ENCODE measurements around the gene ST14. TPM values are rescaled to one million over a fixed set of nuclear protein-coding genes. Genes with fewer than 3 reads are reported as not detected.

Gene ST14
- total RNA-seq, 4 donors from 2014 or later, result 109 to 225 (median 141) TPM

DNA sequence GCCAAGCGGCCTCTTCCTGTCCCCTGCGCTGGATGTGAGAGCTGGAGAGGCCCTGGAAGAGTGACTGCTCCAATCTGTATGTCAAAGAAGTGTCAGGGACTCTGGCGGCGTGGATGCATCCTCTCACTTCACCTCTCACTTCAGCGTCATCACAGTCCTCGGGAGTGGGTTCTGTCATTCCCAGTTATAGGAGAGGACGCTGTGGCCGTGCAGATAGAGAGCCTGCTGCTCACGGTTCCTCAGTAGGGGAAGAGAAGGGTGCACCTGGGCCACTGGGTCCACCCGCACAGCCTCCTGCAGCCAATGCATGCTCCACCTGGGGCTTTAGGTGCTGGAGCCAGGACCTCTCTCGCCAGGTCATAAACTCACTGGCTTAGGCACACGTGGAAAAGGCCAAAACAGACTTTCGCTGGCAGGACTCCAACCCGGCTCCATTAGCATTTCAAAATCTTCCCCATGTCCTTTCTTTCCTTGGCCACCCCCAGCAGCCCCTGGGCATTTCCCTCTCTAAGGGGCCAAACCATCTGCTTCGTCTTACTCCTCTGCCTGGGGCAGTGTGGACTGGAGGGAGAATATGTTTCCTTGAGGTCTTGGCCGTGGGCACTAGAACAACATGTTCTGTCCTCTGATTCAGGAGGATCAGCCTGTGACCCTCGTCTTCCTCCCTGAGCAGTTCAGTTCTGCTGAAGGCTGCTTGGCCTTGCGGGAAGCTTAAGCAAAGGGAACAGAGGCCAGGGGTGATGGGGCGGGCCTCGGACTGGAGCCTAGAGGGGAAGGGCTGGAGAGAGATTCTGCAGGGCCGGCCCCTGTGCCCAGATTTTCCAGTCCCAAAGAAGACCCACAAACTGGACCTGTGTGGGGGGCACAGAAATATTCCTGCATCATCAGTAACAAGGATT lies 57.8 kb downstream of the ST14 start:
- H3K27me3 ChIP-seq, result no peaks in the 10 kb centered on the region
- H3K27ac ChIP-seq, result no peak overlapping the region
- H3K4me1 ChIP-seq, result peaks cover 0 to 16% (median 4%) of the 10 kb centered on the region in 3 donors
- H3K4me3 ChIP-seq, result no peak overlapping the region
- WGBS, 2 donors, result 66 to 79% methylated on average over 5 to 10 of the region's 21 CpGs
- DNase-seq, result no peak
- H3K36me3 ChIP-seq, result peaks cover 0 to 14% (median 0%) of the 10 kb centered on the region in 3 donors
- intact Hi-C loops (cut with DNase I), result loop anchor here (5.0 kb wide), 1 partner anchor 210 kb away; the partner anchor contains the start of gene ADAMTS8
- no peaks in the 10 kb centered on the region for H3K9me3 ChIP-seq
- TF ChIP-seq, protein P1, sequence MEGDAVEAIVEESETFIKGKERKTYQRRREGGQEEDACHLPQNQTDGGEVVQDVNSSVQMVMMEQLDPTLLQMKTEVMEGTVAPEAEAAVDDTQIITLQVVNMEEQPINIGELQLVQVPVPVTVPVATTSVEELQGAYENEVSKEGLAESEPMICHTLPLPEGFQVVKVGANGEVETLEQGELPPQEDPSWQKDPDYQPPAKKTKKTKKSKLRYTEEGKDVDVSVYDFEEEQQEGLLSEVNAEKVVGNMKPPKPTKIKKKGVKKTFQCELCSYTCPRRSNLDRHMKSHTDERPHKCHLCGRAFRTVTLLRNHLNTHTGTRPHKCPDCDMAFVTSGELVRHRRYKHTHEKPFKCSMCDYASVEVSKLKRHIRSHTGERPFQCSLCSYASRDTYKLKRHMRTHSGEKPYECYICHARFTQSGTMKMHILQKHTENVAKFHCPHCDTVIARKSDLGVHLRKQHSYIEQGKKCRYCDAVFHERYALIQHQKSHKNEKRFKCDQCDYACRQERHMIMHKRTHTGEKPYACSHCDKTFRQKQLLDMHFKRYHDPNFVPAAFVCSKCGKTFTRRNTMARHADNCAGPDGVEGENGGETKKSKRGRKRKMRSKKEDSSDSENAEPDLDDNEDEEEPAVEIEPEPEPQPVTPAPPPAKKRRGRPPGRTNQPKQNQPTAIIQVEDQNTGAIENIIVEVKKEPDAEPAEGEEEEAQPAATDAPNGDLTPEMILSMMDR (IDR thresholded peaks at IDR 0.05), result no peak
- TF ChIP-seq POLR2A (IDR thresholded peaks at IDR 0.05), result no peak

DNA sequence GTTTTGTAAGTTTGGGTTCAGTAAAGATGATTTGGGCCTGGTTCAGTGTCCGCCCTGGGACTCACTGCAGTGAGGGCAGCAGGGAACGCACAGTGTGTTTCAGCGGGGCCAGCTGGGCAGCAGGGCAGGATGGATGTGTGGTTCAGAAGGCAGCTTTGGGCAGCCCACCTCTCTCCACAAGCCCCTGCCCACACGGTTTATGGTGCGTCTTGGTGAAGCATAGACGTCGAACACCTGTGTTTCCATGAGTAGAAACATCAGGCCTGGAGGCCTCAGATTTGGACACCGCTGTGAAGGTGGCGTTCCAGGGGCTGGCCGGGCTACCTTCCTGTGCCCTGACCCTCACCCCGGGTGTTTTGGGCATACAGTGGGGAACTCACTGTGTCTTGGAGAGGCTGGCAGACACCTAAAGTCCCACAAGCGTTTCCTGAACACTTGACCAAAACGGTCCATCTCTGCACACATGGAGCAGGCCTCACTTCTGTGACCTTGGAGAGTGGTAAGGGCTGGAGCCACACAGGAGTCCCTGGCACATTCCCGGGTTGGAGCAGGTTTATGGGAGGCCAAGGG lies 59.0 kb downstream of the ST14 start:
- TF ChIP-seq POLR2A (IDR thresholded peaks at IDR 0.05), result no peak
- TF ChIP-seq, protein P1 (IDR thresholded peaks at IDR 0.05), result no peak
- 73 to 84% methylated on average over 3 to 8 of the region's 14 CpGs for WGBS, 2 donors
- peaks cover 0 to 9% (median 0%) of the 10 kb centered on the region in 3 donors for H3K36me3 ChIP-seq
- no peaks in the 10 kb centered on the region for H3K27me3 ChIP-seq
- intact Hi-C loops (cut with DNase I), result loop anchor here (5.0 kb wide), 1 partner anchor 209 kb away; the partner anchor contains the start of gene ADAMTS8
- no peak for DNase-seq
- no peak overlapping the region for H3K4me3 ChIP-seq
- H3K27ac ChIP-seq, result no peak overlapping the region
- H3K9me3 ChIP-seq, result no peaks in the 10 kb centered on the region
- peaks cover 0 to 8% (median 0%) of the 10 kb centered on the region in 3 donors for H3K4me1 ChIP-seq

DNA sequence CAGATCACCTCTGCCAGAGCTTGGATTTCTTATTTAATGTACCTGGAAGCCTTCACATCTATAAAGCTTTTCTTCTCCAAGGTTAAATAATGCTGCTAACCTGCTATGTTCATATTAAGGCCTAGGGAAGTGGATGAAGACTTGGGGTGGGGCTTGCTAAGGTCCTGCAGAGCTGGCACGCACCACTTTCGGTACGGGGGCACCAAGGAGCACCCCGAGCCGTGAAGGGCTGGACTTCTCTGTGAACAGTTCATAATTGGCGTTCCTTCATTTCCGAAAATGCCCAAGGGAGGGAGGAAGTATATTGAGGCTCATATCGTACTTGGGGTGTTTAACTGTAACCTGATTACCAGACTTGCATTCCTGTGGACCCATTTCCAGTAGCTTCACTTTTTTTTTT lies 59.6 kb downstream of the ST14 start:
- Histone ChIP-seq H3K4me3 (no peak overlapping the region), H3K4me1 (peaks cover 0 to 8% (median 0%) of the 10 kb centered on the region in 3 donors), H3K9me3 (no peaks in the 10 kb centered on the region), H3K27ac (no peak overlapping the region), H3K27me3 (no peaks in the 10 kb centered on the region), H3K36me3 (peaks cover 0 to 7% (median 0%) of the 10 kb centered on the region in 3 donors)
- no peak for TF ChIP-seq POLR2A (IDR thresholded peaks at IDR 0.05)
- intact Hi-C loops (cut with DNase I), result loop anchor here (5.0 kb wide), 1 partner anchor 208 kb away; the partner anchor contains the start of gene ADAMTS8
- DNase-seq, result no peak
- WGBS, 2 donors, result 88 to 94% methylated on average over 7 to 8 of the region's 8 CpGs

DNA sequence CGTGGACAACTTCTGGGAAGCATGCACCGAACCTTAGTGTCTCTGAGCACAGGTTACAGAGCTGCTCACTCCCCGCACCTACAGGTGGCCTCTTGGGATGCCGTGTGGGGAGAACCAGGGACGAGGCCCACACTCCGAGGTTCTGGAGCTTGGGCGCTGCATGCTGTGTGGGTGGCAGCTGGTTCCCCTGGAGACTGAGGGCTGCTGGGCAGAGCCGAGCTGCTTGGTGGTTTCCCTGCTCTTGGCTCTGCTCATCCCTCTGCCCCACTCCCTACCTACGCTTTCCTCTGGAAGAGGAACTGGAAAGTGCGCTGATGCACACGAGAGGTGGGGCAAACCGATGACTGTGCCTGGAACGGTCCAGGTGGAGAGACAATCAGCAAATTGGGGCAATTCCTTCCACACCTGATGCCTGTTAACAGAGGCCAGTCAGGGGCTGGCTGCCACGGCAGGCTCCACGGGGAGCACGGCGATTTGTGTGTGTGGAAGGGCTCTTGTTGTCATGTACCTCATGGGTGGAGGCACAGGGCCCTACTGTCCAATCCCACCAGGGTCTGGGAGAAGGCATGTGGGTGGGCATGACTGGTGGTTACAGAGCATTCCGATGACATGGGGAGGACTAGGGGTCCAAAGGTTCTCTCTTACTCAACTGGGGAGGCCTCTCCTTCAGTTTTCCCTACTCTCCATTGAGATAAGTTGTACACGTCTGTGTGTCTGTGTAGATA lies 60.9 kb downstream of the ST14 start:
- Histone ChIP-seq H3K36me3 (no peaks in the 10 kb centered on the region), H3K27me3 (no peaks in the 10 kb centered on the region), H3K9me3 (no peaks in the 10 kb centered on the region), H3K4me1 (peaks cover 0 to 8% (median 0%) of the 10 kb centered on the region in 3 donors), H3K27ac (no peak overlapping the region), H3K4me3 (no peak overlapping the region)
- WGBS, 2 donors, result 73 to 86% methylated on average over 6 to 13 of the region's 19 CpGs
- DNase-seq, result no peak
- intact Hi-C loops (cut with DNase I), result no loop called here
- TF ChIP-seq, protein P1 (IDR thresholded peaks at IDR 0.05), result no peak
- no peak for TF ChIP-seq POLR2A (IDR thresholded peaks at IDR 0.05)

DNA sequence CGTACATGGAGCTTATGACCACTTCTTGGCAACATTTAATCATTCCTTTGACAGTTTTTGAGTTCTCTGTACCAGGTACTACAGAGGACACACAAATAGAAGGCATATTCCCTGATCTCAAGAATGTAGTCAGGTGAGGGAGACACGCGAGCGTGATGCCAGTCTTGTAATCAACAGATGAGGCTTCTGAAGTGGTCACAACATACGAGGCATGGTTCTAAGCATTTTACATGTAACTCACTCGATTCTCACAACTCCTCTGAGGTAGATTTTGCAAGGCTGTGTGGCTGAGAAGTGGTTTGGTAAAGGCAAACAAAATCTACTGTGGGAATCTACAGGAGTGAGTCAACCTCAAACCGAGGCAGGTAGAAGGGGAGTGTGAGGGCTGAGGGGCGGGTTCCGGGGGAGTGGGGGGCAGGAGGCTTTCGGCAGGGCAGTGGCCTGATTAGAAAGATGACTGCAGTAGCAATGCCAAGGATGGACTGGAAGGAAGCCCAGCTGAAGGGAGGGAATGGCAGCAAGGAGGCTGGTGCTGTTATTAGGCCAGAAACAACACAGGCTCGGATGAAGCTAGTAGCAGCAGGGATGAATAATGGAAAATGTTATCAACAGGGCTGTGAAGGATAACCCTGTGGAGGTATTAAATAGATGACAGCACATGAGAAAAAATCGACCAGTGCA lies 63.8 kb downstream of the ST14 start:
- H3K27ac ChIP-seq, result no peak overlapping the region
- no peak for TF ChIP-seq POLR2A (IDR thresholded peaks at IDR 0.05)
- TF ChIP-seq, protein P1 (IDR thresholded peaks at IDR 0.05), result no peak
- no peak for DNase-seq
- no peaks in the 10 kb centered on the region for H3K9me3 ChIP-seq
- intact Hi-C loops (cut with DNase I), result no loop called here
- H3K36me3 ChIP-seq, result no peaks in the 10 kb centered on the region
- no peaks in the 10 kb centered on the region for H3K4me1 ChIP-seq
- H3K4me3 ChIP-seq, result no peak overlapping the region
- H3K27me3 ChIP-seq, result no peaks in the 10 kb centered on the region
- WGBS, 2 donors, result 72 to 73% methylated on average over 11 to 12 of the region's 12 CpGs

Data from esophagus squamous epithelium (tissue), 5 donors.